ENCODE measurements around the gene SPHKAP. TPM values are rescaled to one million over a fixed set of nuclear protein-coding genes. Genes with fewer than 3 reads are reported as not detected.
"Not testable (repeated sequence)": the region's sequence is repeated elsewhere in the genome, so short reads cannot be mapped to it uniquely, and the experiment has no call there.

SPHKAP gene
- polyA plus RNA-seq, 1 donor (not counting 4 experiments of a cell fraction or from before 2014, with no cell fraction given), result not detected

GRCh38 chr2:228082571-228082970 is 98.9 kb downstream of the SPHKAP start:
- no peak overlapping the region for H3K9ac ChIP-seq (ENCODE audit: control insufficient read depth, extremely low read depth, insufficient read depth, low read length)
- no peak for DNase-seq (ENCODE audit: low read depth, low spot score)
- dilution Hi-C loops (cut with MboI; ENCODE audit: extremely low pct_ligation_motif_present, low sequenced_read_pairs), result no loop called here
- TF ChIP-seq, protein P1, sequence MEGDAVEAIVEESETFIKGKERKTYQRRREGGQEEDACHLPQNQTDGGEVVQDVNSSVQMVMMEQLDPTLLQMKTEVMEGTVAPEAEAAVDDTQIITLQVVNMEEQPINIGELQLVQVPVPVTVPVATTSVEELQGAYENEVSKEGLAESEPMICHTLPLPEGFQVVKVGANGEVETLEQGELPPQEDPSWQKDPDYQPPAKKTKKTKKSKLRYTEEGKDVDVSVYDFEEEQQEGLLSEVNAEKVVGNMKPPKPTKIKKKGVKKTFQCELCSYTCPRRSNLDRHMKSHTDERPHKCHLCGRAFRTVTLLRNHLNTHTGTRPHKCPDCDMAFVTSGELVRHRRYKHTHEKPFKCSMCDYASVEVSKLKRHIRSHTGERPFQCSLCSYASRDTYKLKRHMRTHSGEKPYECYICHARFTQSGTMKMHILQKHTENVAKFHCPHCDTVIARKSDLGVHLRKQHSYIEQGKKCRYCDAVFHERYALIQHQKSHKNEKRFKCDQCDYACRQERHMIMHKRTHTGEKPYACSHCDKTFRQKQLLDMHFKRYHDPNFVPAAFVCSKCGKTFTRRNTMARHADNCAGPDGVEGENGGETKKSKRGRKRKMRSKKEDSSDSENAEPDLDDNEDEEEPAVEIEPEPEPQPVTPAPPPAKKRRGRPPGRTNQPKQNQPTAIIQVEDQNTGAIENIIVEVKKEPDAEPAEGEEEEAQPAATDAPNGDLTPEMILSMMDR (optimal IDR thresholded peaks at IDR 0.05 in 1 of 3, IDR thresholded peaks at IDR 0.05 in 1 of 3, conservative IDR thresholded peaks at IDR 0.05 in 1 of 3; ENCODE audit: extremely low read depth in 1 of 3, insufficient read depth in 2 of 3, low read length in 3 of 3), result no peak
- TF ChIP-seq EZH2 (IDR thresholded peaks at IDR 0.05; ENCODE audit: low read length), result no peak
- H3K4me1 ChIP-seq (ENCODE audit: control insufficient read depth, extremely low read depth, insufficient read depth, low read length), result no peaks in the 10 kb centered on the region
- no peak overlapping the region for H2AFZ ChIP-seq (ENCODE audit: control insufficient read depth, low read length)
- H3K9me1 ChIP-seq (ENCODE audit: control insufficient read depth, extremely low read depth, insufficient read depth, low read length), result no peaks in the 10 kb centered on the region
- no peak overlapping the region for H3K4me2 ChIP-seq (ENCODE audit: control insufficient read depth, extremely low read depth, insufficient read depth, low read depth, low read length)
- no peak for FAIRE-seq
- no peak overlapping the region for H3K27ac ChIP-seq (ENCODE audit: control insufficient read depth, insufficient read depth, low read length)
- H3K4me3 ChIP-seq (ENCODE audit: control insufficient read depth in 2 of 3, extremely low read depth in 1 of 3, insufficient read depth in 2 of 3, low read depth in 1 of 3, low read length in 3 of 3), result no peak overlapping the region
- H4K20me1 ChIP-seq (ENCODE audit: control insufficient read depth, extremely low read depth, insufficient read depth, low read length), result no peaks in the 10 kb centered on the region
- H3K79me2 ChIP-seq (ENCODE audit: control insufficient read depth, insufficient read depth, low read length), result no peaks in the 10 kb centered on the region
- H3K27me3 ChIP-seq (ENCODE audit: control insufficient read depth, extremely low read depth, insufficient read depth, low read length), result no peaks in the 10 kb centered on the region
- no peaks in the 10 kb centered on the region for H3K9me3 ChIP-seq (ENCODE audit: control insufficient read depth, low read depth, low read length)
- no peaks in the 10 kb centered on the region for H3K36me3 ChIP-seq (ENCODE audit: control insufficient read depth in 2 of 2, extremely low read depth in 1 of 2, insufficient read depth in 2 of 2, low read length in 2 of 2)

DNA sequence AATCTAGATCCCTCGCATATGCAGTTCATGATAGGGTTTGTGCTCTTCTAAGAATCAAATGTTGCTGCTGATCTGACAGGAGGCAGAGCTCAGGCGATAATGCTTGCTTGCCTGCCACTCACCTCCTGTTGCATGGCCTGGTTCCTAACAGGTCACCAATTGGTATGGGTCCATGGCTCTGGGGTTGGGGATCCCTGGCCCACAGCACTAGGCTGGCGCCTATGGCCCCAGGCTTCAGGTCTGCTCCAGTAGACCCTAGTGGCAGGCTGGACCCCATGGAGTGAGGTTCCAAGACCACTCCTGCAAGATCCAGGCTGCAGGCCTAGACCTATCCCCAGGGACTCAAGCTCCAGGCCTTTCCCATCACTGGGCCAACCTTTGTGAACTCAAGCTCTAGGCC is 102.3 kb downstream of the SPHKAP start:
- Histone ChIP-seq H3K9me3 (ENCODE audit: control insufficient read depth, low read depth, low read length) (no peaks in the 10 kb centered on the region), H3K27ac (ENCODE audit: control insufficient read depth, insufficient read depth, low read length) (no peak overlapping the region), H3K4me1 (ENCODE audit: control insufficient read depth, extremely low read depth, insufficient read depth, low read length) (no peaks in the 10 kb centered on the region), H3K4me3 (ENCODE audit: control insufficient read depth in 2 of 3, extremely low read depth in 1 of 3, insufficient read depth in 2 of 3, low read depth in 1 of 3, low read length in 3 of 3) (no peak overlapping the region), H3K27me3 (ENCODE audit: control insufficient read depth, extremely low read depth, insufficient read depth, low read length) (no peaks in the 10 kb centered on the region), H3K79me2 (ENCODE audit: control insufficient read depth, insufficient read depth, low read length) (no peaks in the 10 kb centered on the region), H3K36me3 (ENCODE audit: control insufficient read depth in 2 of 2, extremely low read depth in 1 of 2, insufficient read depth in 2 of 2, low read length in 2 of 2) (no peaks in the 10 kb centered on the region), H4K20me1 (ENCODE audit: control insufficient read depth, extremely low read depth, insufficient read depth, low read length) (no peaks in the 10 kb centered on the region), H2AFZ (ENCODE audit: control insufficient read depth, low read length) (no peak overlapping the region), H3K9ac (ENCODE audit: control insufficient read depth, extremely low read depth, insufficient read depth, low read length) (no peak overlapping the region), H3K9me1 (ENCODE audit: control insufficient read depth, extremely low read depth, insufficient read depth, low read length) (no peaks in the 10 kb centered on the region), H3K4me2 (ENCODE audit: control insufficient read depth, extremely low read depth, insufficient read depth, low read depth, low read length) (no peak overlapping the region)
- DNase-seq (ENCODE audit: low read depth, low spot score) (no peak), FAIRE-seq (no peak)
- TF ChIP-seq, protein P1 (optimal IDR thresholded peaks at IDR 0.05 in 1 of 3, IDR thresholded peaks at IDR 0.05 in 1 of 3, conservative IDR thresholded peaks at IDR 0.05 in 1 of 3; ENCODE audit: extremely low read depth in 1 of 3, insufficient read depth in 2 of 3, low read length in 3 of 3), result no peak
- TF ChIP-seq EZH2 (IDR thresholded peaks at IDR 0.05; ENCODE audit: low read length), result no peak
- dilution Hi-C loops (cut with MboI; ENCODE audit: extremely low pct_ligation_motif_present, low sequenced_read_pairs), result no loop called here

DNA sequence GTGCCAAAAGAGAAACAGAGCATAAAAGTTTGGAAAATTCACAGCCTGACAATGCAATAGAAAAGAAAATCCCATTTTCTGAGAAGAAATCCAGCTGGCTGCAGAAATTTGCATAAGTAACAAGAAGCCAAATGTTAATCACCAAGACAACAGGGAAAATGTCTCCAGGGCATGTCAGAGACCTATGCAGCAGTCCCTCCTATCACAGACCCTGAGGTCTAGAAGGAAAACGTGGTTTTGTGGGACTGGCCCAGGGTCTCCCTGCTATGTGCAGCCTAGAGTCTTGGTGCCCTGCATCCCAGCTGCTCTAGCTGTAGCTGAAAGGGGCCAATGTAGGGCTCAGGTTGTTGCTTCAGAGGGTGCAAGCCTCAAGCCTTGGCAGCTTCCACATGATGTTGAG is 104.8 kb downstream of the SPHKAP start:
- H4K20me1 ChIP-seq (ENCODE audit: control insufficient read depth, extremely low read depth, insufficient read depth, low read length); H3K4me2 ChIP-seq (ENCODE audit: control insufficient read depth, extremely low read depth, insufficient read depth, low read depth, low read length); H3K4me1 ChIP-seq (ENCODE audit: control insufficient read depth, extremely low read depth, insufficient read depth, low read length); dilution Hi-C loops (cut with MboI; ENCODE audit: extremely low pct_ligation_motif_present, low sequenced_read_pairs); H2AFZ ChIP-seq (ENCODE audit: control insufficient read depth, low read length); H3K9me3 ChIP-seq (ENCODE audit: control insufficient read depth, low read depth, low read length); FAIRE-seq; H3K27ac ChIP-seq (ENCODE audit: control insufficient read depth, insufficient read depth, low read length); H3K4me3 ChIP-seq (ENCODE audit: control insufficient read depth in 2 of 3, extremely low read depth in 1 of 3, insufficient read depth in 2 of 3, low read depth in 1 of 3, low read length in 3 of 3); DNase-seq (ENCODE audit: low read depth, low spot score); H3K9ac ChIP-seq (ENCODE audit: control insufficient read depth, extremely low read depth, insufficient read depth, low read length); H3K9me1 ChIP-seq (ENCODE audit: control insufficient read depth, extremely low read depth, insufficient read depth, low read length); H3K27me3 ChIP-seq (ENCODE audit: control insufficient read depth, extremely low read depth, insufficient read depth, low read length); H3K36me3 ChIP-seq (ENCODE audit: control insufficient read depth in 2 of 2, extremely low read depth in 1 of 2, insufficient read depth in 2 of 2, low read length in 2 of 2); H3K79me2 ChIP-seq (ENCODE audit: control insufficient read depth, insufficient read depth, low read length): not testable (repeated sequence)

Data from keratinocyte (primary cell).